Measurements from ENCODE around the gene CCDC15.
A peak's percentile ranks its signal among the peaks of the same experiment; 100 is the strongest.

CCDC15 gene, protein sequence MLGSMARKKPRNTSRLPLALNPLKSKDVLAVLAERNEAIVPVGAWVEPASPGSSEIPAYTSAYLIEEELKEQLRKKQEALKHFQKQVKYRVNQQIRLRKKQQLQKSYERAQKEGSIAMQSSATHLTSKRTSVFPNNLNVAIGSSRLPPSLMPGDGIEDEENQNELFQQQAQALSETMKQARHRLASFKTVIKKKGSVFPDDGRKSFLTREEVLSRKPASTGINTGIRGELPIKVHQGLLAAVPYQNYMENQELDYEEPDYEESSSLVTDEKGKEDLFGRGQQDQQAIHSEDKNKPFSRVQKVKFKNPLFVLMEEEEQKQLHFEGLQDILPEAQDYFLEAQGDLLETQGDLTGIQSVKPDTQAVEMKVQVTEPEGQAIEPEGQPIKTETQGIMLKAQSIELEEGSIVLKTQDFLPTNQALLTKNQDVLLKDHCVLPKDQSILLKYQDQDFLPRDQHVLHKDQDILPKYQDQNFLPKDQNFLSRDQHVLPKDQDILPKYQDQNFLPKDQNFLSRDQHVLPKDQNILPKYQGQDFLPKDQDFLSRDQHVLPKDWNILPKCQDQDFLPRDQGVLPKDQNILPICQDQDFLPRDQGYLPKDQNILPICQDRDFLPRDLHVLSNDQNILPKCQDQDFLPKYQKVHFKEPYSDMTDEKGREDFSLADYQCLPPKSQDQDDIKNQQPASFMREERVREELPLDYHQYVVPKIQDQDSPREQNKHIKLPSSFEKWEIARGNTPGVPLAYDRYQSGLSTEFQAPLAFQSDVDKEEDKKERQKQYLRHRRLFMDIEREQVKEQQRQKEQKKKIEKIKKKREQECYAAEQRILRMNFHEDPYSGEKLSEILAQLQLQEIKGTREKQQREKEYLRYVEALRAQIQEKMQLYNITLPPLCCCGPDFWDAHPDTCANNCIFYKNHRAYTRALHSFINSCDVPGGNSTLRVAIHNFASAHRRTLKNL

DNA sequence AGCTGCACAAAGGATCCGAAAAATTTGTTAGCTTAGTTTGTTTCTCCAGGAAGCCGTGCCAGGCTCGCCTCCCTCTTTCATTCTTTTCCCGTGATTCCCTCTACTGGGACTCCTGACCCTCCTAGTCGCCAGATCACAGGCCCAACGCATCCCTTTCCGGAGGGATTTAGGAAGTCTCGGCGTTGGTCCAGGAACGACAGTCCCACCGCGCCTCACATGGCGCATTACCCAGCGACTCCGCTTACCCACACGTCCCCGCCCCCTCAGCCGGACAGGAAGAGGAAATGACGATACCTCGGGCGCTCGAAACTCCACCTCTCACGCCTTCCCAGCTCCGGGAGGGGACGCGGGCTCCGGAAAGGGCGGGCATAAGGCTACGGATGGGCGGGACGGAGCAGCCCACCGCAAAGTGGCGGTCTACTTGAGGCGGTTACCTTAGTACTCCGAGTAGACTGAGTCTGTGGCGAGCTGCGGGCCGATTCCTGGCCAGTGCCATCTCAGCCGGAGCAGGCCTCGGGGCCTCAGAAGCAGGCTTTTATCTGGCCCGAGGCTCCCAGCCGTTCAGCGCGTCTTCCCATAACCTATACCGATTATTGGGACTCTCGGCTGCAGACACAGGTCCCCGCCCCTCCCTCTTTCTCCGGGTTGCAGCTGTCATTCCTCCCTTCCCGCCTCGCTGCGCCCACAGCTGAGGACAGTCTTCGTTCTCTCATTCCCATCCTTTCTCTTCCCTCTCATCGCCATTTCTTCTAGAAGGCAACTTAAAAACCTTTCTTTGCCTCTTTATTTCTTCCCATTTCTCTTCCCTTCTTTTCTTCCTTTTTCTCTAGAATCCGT is at the start of gene CCDC15:
TSS of gene CCDC15 (plus strand) at position 450 of the 837 bp plus-strand sequence. CDS start 531 bp downstream, outside the sequence.
- peak; percentile 88 for DNase-seq

DNA sequence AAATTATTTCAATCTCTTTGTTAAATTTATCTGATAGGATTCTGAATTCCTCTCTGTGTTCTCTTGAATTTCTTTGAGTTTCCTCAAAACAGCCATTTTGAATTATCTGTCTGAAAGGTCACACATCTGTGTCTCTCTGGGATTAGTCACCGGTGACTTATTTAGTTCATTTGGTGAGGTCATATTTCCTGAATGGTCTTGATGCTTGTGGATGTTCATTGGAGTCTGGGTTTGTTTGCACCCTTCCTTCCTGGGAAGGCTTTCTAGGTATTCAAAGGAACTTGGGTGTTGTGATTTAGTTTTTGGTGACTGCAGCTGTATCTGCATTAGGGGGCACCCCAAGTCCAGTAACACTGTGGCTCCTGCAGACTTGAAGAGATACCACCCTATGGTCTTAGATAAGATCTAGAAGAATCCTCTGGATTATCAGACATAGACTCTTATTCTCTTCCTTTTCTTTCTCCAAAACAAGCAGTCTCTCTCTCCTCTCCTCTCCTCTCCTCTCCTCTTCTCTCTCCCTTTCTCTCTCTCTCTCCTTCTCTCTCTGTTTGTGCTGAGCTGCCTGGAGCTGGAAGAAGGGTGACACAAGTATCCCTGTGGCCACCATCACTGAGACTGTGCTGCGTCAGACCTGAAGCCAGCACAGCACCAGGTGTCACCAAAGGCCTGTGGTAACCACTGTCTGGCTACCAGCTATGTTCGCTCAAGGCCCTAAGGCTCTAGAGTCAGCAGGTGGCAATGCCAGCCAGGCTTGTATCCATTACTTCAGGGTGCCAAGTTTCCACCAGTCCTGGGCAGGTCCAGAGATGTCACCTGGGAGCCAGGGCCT is 38.2 kb upstream of the CCDC15 start:
- DNase-seq: no peak

DNA sequence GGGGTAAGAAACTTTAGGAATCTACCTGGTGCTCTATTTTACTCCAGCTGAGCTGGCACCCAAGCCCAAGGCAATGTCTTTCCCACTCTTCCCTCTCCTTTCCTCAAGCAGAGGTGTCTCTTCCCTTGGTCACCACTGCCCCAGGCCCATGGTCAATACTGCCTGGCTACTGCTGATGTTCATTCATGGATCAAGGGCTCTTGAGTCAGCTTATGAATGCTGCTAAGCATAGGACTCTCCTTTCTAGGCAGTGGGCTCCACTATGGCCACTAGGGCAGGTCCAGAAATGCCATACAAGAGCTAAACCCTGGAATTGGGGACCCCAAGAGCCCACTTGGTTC is 37.7 kb upstream of the CCDC15 start:
- no peak for DNase-seq

DNA sequence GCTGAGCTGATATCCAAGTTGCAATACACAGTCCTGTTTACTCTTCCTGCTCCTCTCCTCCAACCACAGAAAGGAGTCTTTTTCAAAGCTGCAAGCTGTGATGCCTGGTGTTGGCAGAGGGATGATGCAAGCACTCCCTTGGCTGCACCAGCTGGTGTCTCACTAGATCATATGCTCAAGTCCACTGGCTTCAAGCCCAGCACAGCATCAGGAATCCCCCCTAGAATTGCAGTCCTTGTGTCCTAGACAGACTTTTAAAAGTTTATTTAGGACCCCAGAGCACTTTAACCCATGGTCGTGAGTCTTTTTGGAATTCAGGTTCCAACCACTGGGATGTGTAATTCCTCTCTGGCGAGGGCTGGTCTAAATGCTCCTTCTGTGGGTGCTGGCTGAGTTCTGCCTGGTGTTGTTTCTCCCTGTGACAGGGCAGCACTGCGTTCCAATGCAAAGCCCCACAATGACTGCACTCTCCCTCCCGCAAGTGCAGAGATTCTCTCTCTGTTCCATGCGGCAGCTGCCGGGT is 36.8 kb upstream of the CCDC15 start:
- no peak for DNase-seq

DNA sequence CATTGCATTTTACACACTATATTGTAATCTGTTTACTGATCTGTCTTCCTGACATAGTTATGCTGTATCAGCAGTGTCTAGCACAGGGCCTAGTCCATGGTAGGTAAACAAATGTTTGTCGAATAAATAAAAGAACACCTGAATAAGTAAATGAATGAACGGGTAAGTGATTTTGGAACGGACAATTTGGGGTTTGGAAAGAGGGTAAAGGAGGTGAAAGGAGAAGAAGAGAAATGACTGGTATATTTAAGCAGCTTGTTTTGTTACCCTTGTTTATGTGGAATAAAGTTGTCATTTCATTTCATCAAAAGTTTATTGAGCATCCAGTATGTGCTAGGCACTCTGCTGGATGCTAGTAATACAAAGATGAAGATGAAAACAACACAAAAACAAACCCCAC is 35.1 kb upstream of the CCDC15 start, which contains the start of gene HEPN1:
TSS of gene HEPN1 (plus strand) at position 301 of the 400 bp plus-strand sequence.
- DNase-seq: no peak

DNA sequence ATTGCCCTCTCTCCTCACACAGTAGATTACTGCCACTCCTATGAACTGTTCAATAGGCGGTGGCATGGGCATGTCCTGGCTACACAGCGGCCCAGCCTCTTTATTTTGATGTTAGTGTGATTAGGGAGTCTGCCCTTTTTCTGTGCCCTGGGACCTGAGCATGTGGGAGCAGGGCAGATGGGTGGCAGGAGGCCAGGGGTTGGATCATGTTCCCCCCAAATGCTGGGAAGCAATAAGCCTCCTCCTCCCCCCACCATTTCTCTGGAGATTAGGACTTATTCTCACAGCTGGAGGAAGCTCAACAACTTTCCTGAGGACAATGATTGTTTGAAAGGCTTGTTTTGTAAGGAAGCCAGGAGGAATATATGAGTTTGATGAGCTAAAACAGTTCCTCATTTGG is 34.1 kb upstream of the CCDC15 start:
- no peak for DNase-seq

DNA sequence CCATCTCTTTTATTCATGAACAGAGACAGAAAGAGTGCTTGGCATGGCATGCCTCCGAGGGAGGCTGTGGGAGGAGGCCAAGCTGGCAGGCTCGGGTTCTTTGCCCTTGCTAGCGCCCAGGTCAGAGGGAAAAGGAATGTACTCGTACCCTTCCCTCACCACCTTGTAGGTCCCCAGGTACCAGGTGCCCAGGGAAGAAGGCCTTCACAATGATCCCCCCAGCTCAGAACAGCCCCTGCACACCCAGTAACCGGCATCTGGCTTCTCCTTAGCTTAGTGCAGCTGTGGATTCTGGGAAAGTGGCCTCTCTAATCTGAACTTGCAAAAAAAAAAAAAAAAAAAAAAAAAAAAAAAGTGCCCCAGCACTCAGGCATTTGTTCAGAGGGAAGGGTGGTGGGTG is 33.6 kb upstream of the CCDC15 start:
- no peak for DNase-seq

DNA sequence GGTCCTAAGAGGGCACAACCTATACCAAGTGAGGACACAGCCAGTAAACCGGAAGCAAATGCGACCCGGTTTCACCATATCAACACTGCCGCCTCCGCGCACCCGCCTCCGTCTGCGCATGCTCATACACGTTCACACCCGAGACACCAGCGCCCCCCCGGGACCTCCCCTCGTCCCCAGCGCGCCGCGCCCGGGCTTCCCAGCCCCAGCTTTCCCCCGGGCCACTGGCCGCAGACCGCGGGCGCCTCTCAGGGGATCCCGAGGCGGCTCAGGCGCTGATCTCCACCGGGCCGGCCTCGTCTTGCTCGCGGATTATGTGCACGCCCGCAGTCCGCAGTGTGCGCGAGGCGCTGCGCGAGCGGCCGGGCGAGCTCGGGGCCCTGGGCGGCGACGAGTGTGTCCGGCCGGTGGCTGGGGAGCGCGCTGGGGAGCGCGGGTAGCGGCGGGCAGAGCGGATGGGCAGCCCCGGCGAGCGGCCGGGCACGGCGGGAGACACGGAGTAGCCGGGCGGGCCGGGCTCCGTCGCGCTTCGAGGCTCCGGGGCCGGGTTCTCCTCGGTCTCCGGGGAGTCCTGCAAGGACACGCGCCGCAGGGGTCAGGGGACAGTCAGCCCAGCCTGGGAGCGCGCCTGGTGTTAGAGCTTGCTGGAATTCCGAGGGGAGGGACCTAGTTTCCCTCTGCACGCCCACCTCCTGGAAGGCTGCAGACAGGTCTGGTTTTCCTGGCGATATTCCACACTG is 33.0 kb upstream of the CCDC15 start:
- DNase-seq: peak; percentile 80

DNA sequence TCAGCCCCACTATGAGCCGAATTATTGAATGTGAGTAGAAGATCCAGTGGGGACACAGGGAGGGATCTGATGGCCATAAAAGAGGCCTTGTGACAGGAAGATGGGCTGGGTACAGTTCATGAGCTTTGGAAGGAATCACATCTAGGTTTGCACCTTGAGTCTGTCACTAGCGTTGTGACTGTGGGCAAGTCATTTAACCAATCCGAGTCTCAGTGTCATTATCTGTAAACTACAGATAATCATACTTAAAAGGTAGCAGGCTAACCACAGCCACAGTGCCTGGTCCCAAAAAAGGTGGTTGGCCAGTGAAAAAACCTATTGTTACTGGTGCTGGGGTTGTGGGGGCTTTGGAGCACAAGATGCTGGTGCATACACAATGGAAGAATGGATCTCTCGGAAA is 31.2 kb upstream of the CCDC15 start:
- DNase-seq: no peak

DNA sequence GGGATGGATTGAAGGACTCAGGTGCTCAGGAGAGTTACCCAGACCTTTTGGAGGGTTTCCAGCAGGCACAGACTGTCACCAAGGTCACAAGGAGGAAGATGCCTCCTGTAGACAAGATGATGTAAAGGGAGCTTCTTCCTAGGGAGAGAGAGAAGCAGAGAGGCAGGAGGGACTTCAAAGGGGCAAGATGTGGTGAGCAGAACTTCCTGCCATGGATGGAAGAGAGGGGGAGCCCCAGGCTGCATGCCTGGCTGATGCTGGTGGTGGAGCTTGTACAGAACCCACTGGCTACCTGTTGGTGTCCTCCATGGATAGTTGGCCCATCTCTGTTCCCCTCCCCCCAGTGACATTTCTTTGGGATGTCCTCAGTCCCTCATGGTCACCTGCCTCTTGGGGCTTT is 30.7 kb upstream of the CCDC15 start:
- DNase-seq: no peak

DNA sequence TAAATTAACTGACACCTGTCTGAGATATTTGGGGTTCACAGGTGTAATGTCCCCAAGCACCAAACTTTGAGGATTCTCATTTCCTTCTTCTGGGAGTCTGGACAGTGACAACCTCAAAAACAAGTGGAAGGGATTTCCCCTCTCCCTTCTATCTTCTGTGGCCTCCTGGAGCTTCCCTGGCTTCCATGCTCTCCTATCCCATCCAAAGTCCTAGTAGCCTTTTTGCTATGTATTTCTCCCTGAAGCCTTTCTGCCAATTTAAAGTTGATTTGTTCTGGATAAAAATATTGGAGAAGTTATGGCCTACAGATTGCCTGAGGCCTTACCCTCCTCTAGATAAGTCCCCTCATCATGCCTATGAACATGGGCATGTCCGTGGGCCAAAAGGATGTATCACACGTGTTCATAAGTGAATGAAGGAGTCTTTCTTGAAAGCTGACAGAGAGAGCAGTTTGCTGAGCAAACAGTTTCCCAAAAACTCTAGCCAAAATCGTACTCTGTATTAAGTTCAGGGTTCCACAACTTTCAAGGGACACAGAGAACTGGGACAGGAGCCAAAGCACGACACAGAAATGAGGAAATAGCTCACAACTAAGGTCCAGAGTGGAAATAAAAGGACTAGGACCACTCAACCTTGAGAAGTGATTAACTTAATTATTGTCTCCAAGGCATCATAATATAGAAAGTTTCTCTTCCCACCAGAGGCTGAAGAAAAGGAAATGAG is 24.9 kb upstream of the CCDC15 start:
- no peak for DNase-seq

DNA sequence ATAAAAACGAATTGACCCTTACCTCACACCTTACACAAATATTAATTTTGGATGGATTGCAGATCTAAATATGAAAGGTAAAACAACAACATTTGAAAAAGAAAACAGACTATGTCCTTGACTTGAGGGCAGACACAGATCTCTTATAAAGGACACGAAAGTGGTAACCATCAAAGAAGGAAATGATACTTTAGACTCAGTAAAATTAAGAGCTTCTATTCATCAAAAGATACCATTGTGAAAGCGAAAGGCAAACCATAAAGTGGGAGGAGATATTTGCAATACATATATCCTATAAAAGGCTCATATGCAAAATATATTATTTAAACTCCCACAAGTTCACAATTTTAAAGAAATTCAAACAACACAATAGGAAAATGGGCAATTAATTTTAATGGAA is 23.2 kb upstream of the CCDC15 start:
- no peak for DNase-seq

DNA sequence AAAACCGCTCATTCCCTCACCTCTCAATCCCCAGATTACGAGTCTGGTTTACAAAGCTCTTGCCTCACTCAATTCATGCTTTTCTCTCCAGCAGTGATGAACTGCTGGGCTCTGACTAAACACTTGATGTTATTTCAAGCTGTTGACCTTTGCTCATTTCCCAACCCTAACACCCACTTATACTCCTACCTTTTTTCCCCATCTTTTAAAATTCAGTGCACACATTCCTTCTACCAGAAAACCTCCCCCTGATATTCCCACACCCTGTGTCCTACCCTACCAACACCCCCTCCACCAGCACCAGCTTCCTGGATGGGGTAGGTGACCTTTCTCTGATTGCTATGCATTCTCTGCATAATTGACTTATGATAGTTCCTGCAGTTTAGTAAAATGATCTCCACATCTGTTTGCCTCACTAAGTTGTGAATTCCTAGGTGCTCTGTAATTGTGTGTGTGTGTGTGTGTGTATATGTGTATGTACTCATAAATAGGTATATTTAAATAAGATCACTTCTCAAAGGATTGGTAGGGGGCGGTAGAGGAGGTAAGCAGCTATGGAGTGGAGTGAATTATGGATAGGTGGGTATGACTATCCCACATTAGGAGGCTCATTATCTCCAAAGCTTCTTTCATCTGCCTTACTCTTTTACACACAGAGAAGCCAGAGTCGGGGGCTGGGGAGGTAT is 19.0 kb upstream of the CCDC15 start:
- no peak for DNase-seq

DNA sequence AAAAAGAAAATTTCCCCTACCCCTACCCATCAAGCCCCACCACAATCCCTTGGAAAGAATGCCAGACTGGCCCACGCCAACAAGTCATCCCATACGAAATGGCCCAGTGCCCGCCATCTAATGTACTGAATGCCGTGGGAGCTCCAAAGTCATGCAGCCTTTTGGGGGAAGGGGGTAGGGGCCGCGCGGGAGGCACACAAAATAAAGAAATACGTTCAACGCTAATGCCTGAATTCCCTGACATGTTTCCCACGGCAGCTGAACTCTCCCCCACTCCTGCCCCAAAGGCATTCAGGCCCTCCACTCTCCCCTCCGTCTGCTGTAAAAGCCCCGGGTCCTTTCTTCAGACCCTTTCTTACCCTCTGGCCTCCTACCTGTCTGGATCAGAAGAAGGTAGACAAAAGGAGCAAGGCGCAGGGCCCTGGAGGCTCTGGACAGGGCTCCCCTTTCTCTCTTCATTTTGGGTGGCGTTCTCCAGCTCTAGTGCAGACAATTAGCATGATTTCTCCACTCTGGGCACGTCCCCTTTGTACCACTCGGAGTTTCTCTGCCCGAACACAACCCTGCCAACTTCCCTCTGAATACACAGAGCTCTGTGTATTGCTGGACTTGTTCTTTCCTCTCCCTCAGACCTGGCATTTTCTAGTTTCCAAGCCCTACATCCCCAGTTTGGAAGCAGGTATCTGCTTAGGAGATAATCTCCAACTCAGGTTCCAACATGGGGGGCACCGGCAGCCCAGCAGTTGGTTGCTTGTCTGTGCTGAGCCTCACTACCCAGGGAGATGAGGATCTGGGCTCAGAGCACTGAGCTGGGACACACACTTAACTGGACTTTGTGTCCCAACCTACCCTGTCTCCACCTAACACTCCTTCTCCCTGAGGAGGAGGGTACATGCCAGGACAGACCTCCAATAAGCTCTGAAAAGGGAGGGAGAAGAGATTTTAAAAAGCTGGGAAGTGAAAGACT is 18.2 kb upstream of the CCDC15 start, which contains the start of gene HEPACAM:
TSS of gene HEPACAM (minus strand) at position 500 of the 967 bp plus-strand sequence. CDS start at position 459, 41 bp downstream.
- no peak for DNase-seq

DNA sequence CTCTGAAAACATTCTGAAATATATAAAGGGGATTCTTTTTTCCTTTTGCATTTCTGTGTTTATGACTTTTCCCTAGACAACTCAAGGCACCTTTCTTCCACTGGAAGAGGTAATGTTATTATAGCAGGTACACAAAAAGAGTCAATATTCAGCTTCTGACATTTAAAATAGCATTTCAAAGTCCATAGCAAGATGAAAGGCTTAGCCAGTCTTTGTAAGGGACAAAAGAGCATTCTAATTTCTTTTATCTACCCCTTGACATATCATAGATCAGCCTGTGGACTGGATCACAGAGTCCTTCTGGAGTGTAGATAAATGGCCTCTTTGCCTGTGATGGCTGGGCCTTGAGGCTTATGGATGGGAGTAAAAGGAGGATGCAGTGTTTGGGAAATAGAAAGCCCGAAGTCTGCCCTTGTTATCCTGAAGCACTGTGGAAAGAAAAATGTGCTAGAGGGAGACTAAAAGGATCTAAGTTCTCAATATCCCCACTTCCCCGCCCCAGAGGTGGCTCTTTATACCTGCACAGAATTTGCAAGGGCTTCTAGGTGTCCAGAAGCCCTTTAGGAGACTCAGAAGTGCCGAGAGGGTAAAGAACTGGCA is 16.6 kb upstream of the CCDC15 start:
- no peak for DNase-seq

DNA sequence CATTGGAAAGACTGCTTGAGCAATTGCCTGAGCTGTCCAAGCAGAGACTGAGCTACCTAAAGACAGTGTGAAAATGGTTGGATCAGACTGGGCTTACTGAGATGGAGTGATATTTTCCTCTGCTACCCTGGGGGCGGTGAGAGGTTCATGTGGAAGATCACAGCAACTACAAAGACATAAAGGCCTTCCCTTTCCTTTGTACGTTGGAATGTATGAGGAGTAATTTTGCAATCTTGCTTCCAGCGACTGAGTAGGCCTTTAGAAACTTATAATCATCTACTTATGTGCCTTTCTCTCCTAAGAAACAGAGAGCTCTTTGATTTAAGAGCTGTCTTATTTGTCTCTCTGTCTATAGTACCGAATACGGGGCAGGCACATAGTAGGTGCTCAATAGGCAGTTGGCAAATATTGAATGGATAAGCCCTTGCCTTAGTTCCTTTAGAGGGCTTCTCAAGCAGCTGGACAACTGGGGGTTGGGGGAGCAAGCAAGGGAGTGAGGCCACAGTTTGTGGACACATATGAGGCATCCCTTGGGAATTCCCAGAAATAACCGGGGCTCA is 15.7 kb upstream of the CCDC15 start:
- no peak for DNase-seq

DNA sequence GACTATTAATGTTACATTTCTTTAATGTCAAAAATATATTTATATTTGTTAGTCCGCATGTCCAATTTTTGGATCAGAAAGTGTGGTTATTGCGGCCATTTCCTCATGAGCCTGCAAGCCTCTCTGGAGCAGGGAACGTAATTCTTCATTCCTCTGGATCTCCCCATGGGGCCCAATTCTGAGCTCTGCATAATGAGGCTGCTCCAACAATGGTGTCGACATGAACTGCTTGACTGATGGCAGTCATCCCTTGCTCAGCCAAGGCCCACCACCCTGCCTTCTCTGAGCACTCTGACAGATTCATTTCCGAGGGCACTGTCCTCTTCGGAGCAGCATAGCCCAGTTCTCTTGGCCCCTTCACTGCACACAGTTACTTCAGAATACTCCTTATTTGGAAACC is 15.0 kb upstream of the CCDC15 start:
- DNase-seq: no peak

DNA sequence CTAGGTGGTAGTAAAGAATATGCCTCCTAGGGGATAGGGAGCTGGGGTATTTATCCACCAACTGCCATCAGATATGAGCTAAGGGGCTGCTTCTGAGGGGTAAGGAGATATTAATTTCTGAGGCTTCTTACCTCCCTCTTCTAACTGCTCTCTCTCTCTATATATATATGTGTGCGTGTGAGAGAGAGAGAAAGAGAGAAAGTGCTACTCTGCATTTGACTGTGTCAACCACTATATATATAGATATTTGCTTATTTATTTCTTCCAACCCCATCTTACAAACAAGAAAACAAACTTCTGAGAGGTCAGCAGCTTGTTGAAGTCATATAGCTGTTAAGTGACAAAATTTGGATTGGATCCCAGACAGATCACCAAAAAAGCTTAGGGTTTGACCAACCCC is 12.3 kb upstream of the CCDC15 start:
- DNase-seq: no peak
